Lower lobe of right lung (tissue), 2 donors: ENCODE results near the gene ZNF654. TPM values are rescaled to one million over a fixed set of nuclear protein-coding genes. Genes with fewer than 3 reads are reported as not detected.

ENCODE experiments used
- ATAC-seq, 2 donors: fragments of 200-7000 bp; cut with Tn5 transposase; one replicate each; pipeline ENCODE4 v1.9.1; 2020 to 2022; ENCODE audit warnings: mild to moderate bottlenecking in 2 of 2, moderate library complexity in 2 of 2
- DNase-seq: peaks from one replicate; pipeline ENCODE4 v3.0.0-alpha.2; 2020
- H3K27ac ChIP-seq: fragments of 200-600 bp; one replicate; pipeline ENCODE4 v1.8.0; 2022
- H3K27me3 ChIP-seq: fragments of 200-600 bp; one replicate; pipeline ENCODE4 v1.8.0; 2022; ENCODE audit warnings: low read depth
- H3K36me3 ChIP-seq: fragments of 200-600 bp; one replicate; pipeline ENCODE4 v1.8.0; 2022; ENCODE audit warnings: mild to moderate bottlenecking
- H3K4me1 ChIP-seq: fragments of 200-600 bp; one replicate; pipeline ENCODE4 v1.8.0; 2022
- H3K4me3 ChIP-seq: fragments of 200-600 bp; one replicate; pipeline ENCODE4 v1.8.0; 2022; ENCODE audit warnings: mild to moderate bottlenecking
- H3K9me3 ChIP-seq: fragments of 200-600 bp; one replicate; pipeline ENCODE4 v1.8.0; 2022
- CTCF ChIP-seq: fragments of 200-600 bp; IDR thresholded peaks from one replicate; pipeline ENCODE4 v1.8.0; 2022; ENCODE audit warnings: antibody characterized with exemption, mild to moderate bottlenecking
- intact Hi-C: fragments of 100-400 bp; cut with DNase I; formaldehyde crosslinking; loops from one replicate; pipeline ENCODE4 v1.11.0; 2022
- total RNA-seq: library from RNA; stranded (reverse); fragmentation: NEBNext Ultra II Directional; extraction: Animal tissue kit (Norgen Biotek cat#: 25700); gene quantifications from one replicate; pipeline ENCODE4 v1.2.1, GENCODE V29; 2021
- donor health status: DM: no; HTN: yes; CAD: no; lungs with severe emphysema.

The ZNF654 gene
- total RNA-seq, 1 donor from 2014 or later, result 16.6 TPM

DNA sequence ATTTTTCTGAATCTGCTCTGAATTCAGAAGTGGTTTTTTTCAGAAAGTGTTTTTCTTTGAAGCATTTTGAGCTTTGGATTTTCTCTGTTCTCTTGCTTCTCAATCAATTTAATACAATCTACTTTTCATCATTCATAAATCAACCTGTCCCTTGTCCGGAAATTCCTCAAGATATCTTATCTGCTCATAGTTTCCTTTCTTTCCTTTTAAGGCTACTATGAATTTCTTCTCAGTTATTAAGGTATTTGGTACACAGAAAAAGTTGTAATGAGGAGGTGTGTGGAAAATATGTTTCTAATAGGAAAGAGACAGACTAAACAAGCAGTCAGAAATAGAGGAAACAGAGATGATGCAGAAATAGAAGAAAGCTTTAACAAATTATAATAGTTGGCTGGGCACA, 14.6 kb upstream of the ZNF654 start:
- Histone ChIP-seq H3K4me3 (no peak overlapping the region), H3K36me3 (no peaks in the 10 kb centered on the region), H3K27me3 (no peaks in the 10 kb centered on the region), H3K27ac (no peak overlapping the region), H3K9me3 (no peaks in the 10 kb centered on the region), H3K4me1 (no peaks in the 10 kb centered on the region)
- intact Hi-C loops, result no loop called here
- TF ChIP-seq CTCF, result no peak
- DNase-seq (no peak), ATAC-seq (no peak)

GRCh38 chr3:88046766-88047165, 12.3 kb upstream of the ZNF654 start:
- no peak overlapping the region for H3K4me3 ChIP-seq

DNA sequence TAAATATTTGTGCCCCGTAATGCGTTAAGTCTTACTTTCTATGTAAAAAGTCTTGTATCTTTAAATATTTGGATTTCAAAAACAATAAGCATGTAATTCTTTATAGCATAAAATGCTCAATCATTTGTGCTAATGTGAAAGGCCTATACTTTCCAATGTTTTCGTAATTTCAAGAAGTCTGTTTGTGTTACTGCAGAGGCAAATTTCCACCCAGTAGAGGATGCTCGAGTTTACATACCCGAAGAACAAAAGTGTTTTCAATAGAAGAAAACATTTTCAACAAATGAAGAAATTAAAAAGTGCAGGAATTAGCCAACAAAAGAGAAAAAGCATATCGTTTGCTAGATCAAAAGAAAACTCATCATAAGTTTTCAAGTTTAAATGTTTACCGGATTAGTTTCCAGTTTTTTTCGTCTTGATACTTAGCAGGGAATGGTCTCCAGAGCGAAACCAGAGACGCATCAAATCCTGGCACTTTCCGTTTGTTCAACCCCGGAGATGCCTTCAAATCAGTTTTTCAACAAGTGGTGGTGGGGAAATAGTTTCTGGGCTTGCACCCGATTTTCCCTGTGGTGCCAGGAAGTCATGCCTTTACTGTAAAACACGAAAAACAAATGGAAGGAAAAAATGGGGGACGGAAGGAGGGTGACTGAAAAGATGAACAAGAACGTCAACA, 1.3 kb upstream of the ZNF654 start:
- Histone ChIP-seq H3K4me1 (peaks cover 38% of the 10 kb centered on the region), H3K27ac (peak overlapping the region; percentile 96), H3K4me3 (peak overlapping the region; percentile 87), H3K27me3 (no peaks in the 10 kb centered on the region), H3K9me3 (no peaks in the 10 kb centered on the region), H3K36me3 (peaks cover 35% of the 10 kb centered on the region)
- no peak for ATAC-seq
- intact Hi-C loops, result no loop called here
- TF ChIP-seq CTCF, result no peak
- no peak for DNase-seq

More at GRCh38 chr3:88046766-88047165, 12.3 kb upstream of the ZNF654 start:
- no peak for ATAC-seq
- Histone ChIP-seq H3K9me3 (no peaks in the 10 kb centered on the region), H3K27me3 (no peaks in the 10 kb centered on the region), H3K36me3 (no peaks in the 10 kb centered on the region), H3K4me1 (no peaks in the 10 kb centered on the region), H3K27ac (no peak overlapping the region)
- intact Hi-C loops, result no loop called here
- DNase-seq, result no peak
- TF ChIP-seq CTCF, result no peak

DNA sequence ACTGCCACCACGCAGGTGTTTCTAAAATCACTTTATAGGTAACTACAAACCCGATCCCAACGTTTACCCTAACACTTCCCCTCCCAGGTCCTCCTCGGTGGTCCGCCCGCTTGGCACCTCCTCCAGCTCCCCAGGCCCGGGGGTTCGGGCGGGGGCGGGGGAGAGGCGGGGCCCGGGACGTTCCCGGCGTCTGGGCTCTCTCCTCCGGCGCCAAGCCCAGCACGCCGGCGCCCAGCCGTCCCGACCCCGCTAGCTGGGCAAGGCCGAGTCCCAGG, 812 bp upstream of the ZNF654 start:
- TF ChIP-seq CTCF, result no peak
- Histone ChIP-seq H3K4me1 (peaks cover 38% of the 10 kb centered on the region), H3K9me3 (no peaks in the 10 kb centered on the region), H3K27me3 (no peaks in the 10 kb centered on the region), H3K4me3 (peak overlapping the region; percentile 87), H3K27ac (peak overlapping the region; percentile 96), H3K36me3 (peaks cover 35% of the 10 kb centered on the region)
- peak in 1 of 2 donors; percentile 68 for ATAC-seq
- DNase-seq, result no peak
- intact Hi-C loops, result no loop called here

GRCh38 chr3:88059380-88060170, 520 bp downstream of the ZNF654 start:
- H3K27ac ChIP-seq, result peak overlapping the region; percentile 96
- no peak for DNase-seq

More at GRCh38 chr3:88059380-88060170, 520 bp downstream of the ZNF654 start:
- no peaks in the 10 kb centered on the region for H3K27me3 ChIP-seq
- H3K4me1 ChIP-seq, result peaks cover 38% of the 10 kb centered on the region
- no peaks in the 10 kb centered on the region for H3K9me3 ChIP-seq
- ATAC-seq, result peak; percentile 1 to 23
- peak overlapping the region; percentile 87 for H3K4me3 ChIP-seq
- no peak for TF ChIP-seq CTCF
- intact Hi-C loops, result no loop called here
- peaks cover 25% of the 10 kb centered on the region for H3K36me3 ChIP-seq
